Measurements from ENCODE around the gene SPDL1.

Gene SPDL1

GRCh38 chr5:169583424-169584220 lies at the start of gene SPDL1:
SPDL1 (plus strand) TSS chr5:169583773; CDS start chr5:169588417, 4,644 bp downstream.
- peak; percentile 90 for ATAC-seq
- DNase-seq: peak; percentile 93

- ATAC-seq: no peak
- DNase-seq: no peak
These were observed 49.2 kb upstream of the SPDL1 start for GRCh38 chr5:169534311-169534880.

GRCh38 chr5:169534939-169535338 lies 48.6 kb upstream of the SPDL1 start:
- DNase-seq: no peak
- ATAC-seq: no peak

GRCh38 chr5:169538944-169539343 lies 44.6 kb upstream of the SPDL1 start:
- ATAC-seq (no peak), DNase-seq (no peak)

GRCh38 chr5:169542811-169543210 lies 40.8 kb upstream of the SPDL1 start:
- DNase-seq (no peak), ATAC-seq (no peak)

- no peak for DNase-seq
- ATAC-seq: no peak
These were observed 39.2 kb upstream of the SPDL1 start for GRCh38 chr5:169544264-169544950.

- ATAC-seq (peak; percentile 94), DNase-seq (no peak)
These were observed 37.8 kb upstream of the SPDL1 start for GRCh38 chr5:169545762-169546161.

GRCh38 chr5:169546346-169546745 lies 37.2 kb upstream of the SPDL1 start:
- ATAC-seq (no peak), DNase-seq (no peak)

GRCh38 chr5:169547508-169547907 lies 36.1 kb upstream of the SPDL1 start:
- no peak for ATAC-seq
- no peak for DNase-seq

- DNase-seq: no peak
- no peak for ATAC-seq
These were observed 35.3 kb upstream of the SPDL1 start for GRCh38 chr5:169548315-169548714.

GRCh38 chr5:169549453-169550100 lies 34.0 kb upstream of the SPDL1 start:
- no peak for ATAC-seq
- DNase-seq: no peak

- DNase-seq (no peak), ATAC-seq (no peak)
These were observed 33.3 kb upstream of the SPDL1 start for GRCh38 chr5:169550227-169550626.

- ATAC-seq (no peak), DNase-seq (no peak)
These were observed 32.4 kb upstream of the SPDL1 start for GRCh38 chr5:169551146-169551545.

GRCh38 chr5:169551696-169552095 lies 31.9 kb upstream of the SPDL1 start:
- DNase-seq: no peak
- no peak for ATAC-seq

GRCh38 chr5:169554251-169554650 lies 29.3 kb upstream of the SPDL1 start:
- DNase-seq (no peak), ATAC-seq (no peak)

- ATAC-seq (no peak), DNase-seq (no peak)
These were observed 25.7 kb upstream of the SPDL1 start for GRCh38 chr5:169557838-169558237.

- no peak for ATAC-seq
- no peak for DNase-seq
These were observed 21.7 kb upstream of the SPDL1 start for GRCh38 chr5:169561893-169562292.

- ATAC-seq (no peak), DNase-seq (no peak)
These were observed 20.2 kb upstream of the SPDL1 start for GRCh38 chr5:169563369-169563768.

GRCh38 chr5:169566202-169566601 lies 17.4 kb upstream of the SPDL1 start:
- ATAC-seq (no peak), DNase-seq (no peak)

- DNase-seq (no peak), ATAC-seq (no peak)
These were observed 16.5 kb upstream of the SPDL1 start for GRCh38 chr5:169567079-169567478.

- ATAC-seq: no peak
- DNase-seq: no peak
These were observed 14.1 kb upstream of the SPDL1 start for GRCh38 chr5:169569513-169569912.

- DNase-seq: no peak
These were observed 12.2 kb upstream of the SPDL1 start for GRCh38 chr5:169571355-169571754.

GRCh38 chr5:169574134-169574646 lies 9.4 kb upstream of the SPDL1 start:
- DNase-seq (no peak), ATAC-seq (no peak)

More at GRCh38 chr5:169571355-169571754, 12.2 kb upstream of the SPDL1 start:
- ATAC-seq: no peak

All from stimulated activated naive CD8-positive, alpha-beta T cell treated with anti-CD3 and anti-CD28 coated beads, Interleukin-15, Interleukin-2, amounts not matched to agents 100 U/mL and 50 U/mL, for 24 hours (primary cell).